OCI-LY1 (cell line): Measurements from ENCODE around the gene BMPR1B.

Experiments
- CTCF ChIP-seq: fragments of 200-600 bp; sonication (generic), shearing (Covaris generic); IDR thresholded peaks from 2 replicates; pipeline ENCODE4 v1.5.1; 2017; ENCODE audit warnings: mild to moderate bottlenecking, antibody characterized with exemption, low read length, moderate library complexity, mixed read lengths
- EZH2 ChIP-seq: fragments of 200-600 bp; sonication (generic), shearing (Covaris generic); IDR thresholded peaks from 2 replicates; pipeline ENCODE4 v1.8.0; 2017; ENCODE audit warnings: borderline replicate concordance, mixed run types, mild to moderate bottlenecking, antibody characterized with exemption, low read length, moderate library complexity, mixed read lengths

- TF ChIP-seq CTCF = no peak; the same call in 1 of the 2 replicates
- no peak for TF ChIP-seq EZH2
Observed at GRCh38 chr4:95204873-95205272, 447.1 kb downstream of the BMPR1B start.
